ENCODE data around the gene SESTD1. TPM values are rescaled to one million over a fixed set of nuclear protein-coding genes. Genes with fewer than 3 reads are reported as not detected.

Gene SESTD1
- total and polyA plus RNA-seq, 2 of the 8 experiments (the other 6 are each of a cell fraction or from before 2014, with no cell fraction given): 5.2 to 49.6 TPM

GRCh38 chr2:179255129-179255528, 9.5 kb downstream of the SESTD1 start:
- no peak overlapping the region for H2AFZ ChIP-seq (ENCODE audit: low read length)
- no peak for TF ChIP-seq TEAD4 (IDR thresholded peaks at IDR 0.05; ENCODE audit: low read depth, low read length)
- no peak for TF ChIP-seq PHF8 (conservative IDR thresholded peaks at IDR 0.05; ENCODE audit: low read depth, low read length)
- TF ChIP-seq SP1 (IDR thresholded peaks at IDR 0.05; ENCODE audit: low read depth, low read length): no peak
- TF ChIP-seq CREB1 (IDR thresholded peaks at IDR 0.05): no peak
- no peak for TF ChIP-seq BACH1 (IDR thresholded peaks at IDR 0.05; ENCODE audit: low read length)
- TF ChIP-seq GTF2F1 (IDR thresholded peaks at IDR 0.05; ENCODE audit: borderline replicate concordance, low read depth, low read length): no peak
- TF ChIP-seq ATF3 (IDR thresholded peaks at IDR 0.05; ENCODE audit: insufficient read depth, low read depth, low read length): no peak
- no peak for TF ChIP-seq CBX8 (IDR thresholded peaks at IDR 0.05; ENCODE audit: borderline replicate concordance, low read depth, low read length)
- TF ChIP-seq BCL11A (IDR thresholded peaks at IDR 0.05; ENCODE audit: low read depth in 2 of 2, low read length in 2 of 2): no peak
- no peak for TF ChIP-seq POLR2A (IDR thresholded peaks at IDR 0.05; ENCODE audit: control extremely low read depth in 1 of 2, low read depth in 2 of 2, low read length in 2 of 2)
- TF ChIP-seq GABPA (IDR thresholded peaks at IDR 0.05; ENCODE audit: borderline replicate concordance, insufficient read depth, low read length): no peak
- no peak for TF ChIP-seq RFX5 (IDR thresholded peaks at IDR 0.05; ENCODE audit: borderline replicate concordance, low read depth, low read length)
- TF ChIP-seq SRF (IDR thresholded peaks at IDR 0.05; ENCODE audit: low read depth, low read length): no peak
- no peak for TF ChIP-seq EP300 (IDR thresholded peaks at IDR 0.05; ENCODE audit: borderline replicate concordance in 1 of 2, low read depth in 2 of 2, low read length in 2 of 2)

More at GRCh38 chr2:179255129-179255528, 9.5 kb downstream of the SESTD1 start:
- Histone ChIP-seq H3K9ac (replicated peaks in 1 of 4; ENCODE audit: extremely low read depth in 1 of 4, low read depth in 3 of 4, low read length in 3 of 4) (no peak overlapping the region), H2BK5ac (ENCODE audit: low read depth, low read length) (no peak overlapping the region), H3K36me3 (ENCODE audit: control insufficient read depth in 2 of 4, insufficient read depth in 4 of 4, low read length in 3 of 4) (no peaks in the 10 kb centered on the region), H2BK20ac (ENCODE audit: low read length) (no peak overlapping the region), H2BK12ac (ENCODE audit: low read depth, low read length) (no peak overlapping the region), H3K4me1 (replicated peaks in 1 of 4; ENCODE audit: control insufficient read depth in 3 of 4, insufficient read depth in 4 of 4, low read length in 3 of 4) (peaks cover 0 to 3% (median 0%) of the 10 kb centered on the region in 4 experiments; a peak in 1 of 7 replicates), H4K5ac (ENCODE audit: insufficient read length, low read depth, low read length) (no peak overlapping the region), H3K79me2 (ENCODE audit: control insufficient read depth in 1 of 2, insufficient read depth in 2 of 2, low read length in 2 of 2) (peaks cover 0 to 48% of the 10 kb centered on the region in 2 experiments; a peak in 3 of 4 replicates), H2AK5ac (ENCODE audit: low read depth, low read length) (no peak overlapping the region), H3K9me3 (ENCODE audit: insufficient read depth in 2 of 2, low read depth in 1 of 2, low read length in 1 of 2) (no peaks in the 10 kb centered on the region), H3K27ac (ENCODE audit: low read depth, low read length) (no peak overlapping the region), H2BK120ac (replicated peaks; ENCODE audit: low read depth, low read length) (no peak overlapping the region), H3K14ac (ENCODE audit: insufficient read length) (no peak overlapping the region), H4K91ac (replicated peaks; ENCODE audit: insufficient read length, low read length) (no peak overlapping the region), H3K4me3 (ENCODE audit: extremely low read depth in 1 of 4, insufficient read depth in 2 of 4, low read depth in 3 of 4, low read length in 4 of 4) (no peak overlapping the region), H3K4ac (replicated peaks; ENCODE audit: insufficient read length, low read depth, low read length) (no peak overlapping the region), H3K4me2 (ENCODE audit: insufficient read depth in 1 of 2, low read depth in 2 of 2, low read length in 2 of 2) (no peak overlapping the region), H3K23ac (ENCODE audit: insufficient read length) (no peak overlapping the region), H3K56ac (replicated peaks; ENCODE audit: insufficient read length, low read depth, low read length) (no peak overlapping the region), H4K8ac (ENCODE audit: extremely low read depth, insufficient read depth, low read length) (no peak overlapping the region), H4K20me1 (replicated peaks in 1 of 2; ENCODE audit: control insufficient read depth in 1 of 2, insufficient read depth in 2 of 2, low read length in 2 of 2) (peaks cover 0 to 1% of the 10 kb centered on the region in 2 experiments), H3K27me3 (replicated peaks in 1 of 4; ENCODE audit: control insufficient read depth in 3 of 4, extremely low read depth in 1 of 4, insufficient read depth in 3 of 4, low read length in 3 of 4) (no peaks in the 10 kb centered on the region), H3K18ac (ENCODE audit: extremely low read depth, low read length) (no peak overlapping the region), H3K79me1 (ENCODE audit: low read depth, low read length) (no peaks in the 10 kb centered on the region; the same call in 1 of the 2 replicates), H3K23me2 (ENCODE audit: low read depth, low read length) (no peaks in the 10 kb centered on the region), H2BK15ac (ENCODE audit: low read length) (no peak overlapping the region)
- FAIRE-seq (no peak), DNase-seq (ENCODE audit: low read depth in 1 of 2, low spot score in 2 of 2) (no peak)
- POLR2A ChIA-PET (ENCODE audit: partially characterized antibody): no interaction called here
- 100% methylated on average over 1 of the region's 1 CpG; no CpG with 5 or more reads in 1 of the 2 experiments for WGBS, 2 experiments (ENCODE audit: extremely low coverage in 1 of 2, insufficient coverage in 1 of 2, insufficient read length in 1 of 2, insufficient replicate concordance in 2 of 2, low coverage in 1 of 2, low lambda C conversion rate in 2 of 2, missing lambda C conversion rate in 1 of 2)
- CTCF ChIA-PET (ENCODE audit: partially characterized antibody): interaction anchor here (1.0 to 2.5 kb wide), 2 partner anchors 15 to 451 kb away, joined by 3 to 9 read pairs; no protein-coding TSS in a partner anchor
